RWPE1 (cell line): ENCODE measurements around the gene PPOX.
A peak's percentile ranks its signal among the peaks of the same experiment; 100 is the strongest.

Source experiments
- CTCF ChIA-PET: fragments of 350-600 bp; sonication (Branson Sonifier 250); formaldehyde crosslinking; extraction: SDS; loops from one replicate; lab custom pipeline; 2021; lab: Yijun Ruan, JAX
- POLR2A ChIA-PET: fragments of 400-600 bp; formaldehyde crosslinking; extraction: SDS; loops from one replicate; lab custom pipeline; 2020; ENCODE audit warnings: antibody characterized with exemption; ENCODE audit not compliant: low non-redundant PET; lab: Yijun Ruan, JAX
- DNase-seq: peaks from one replicate; pipeline ENCODE4 v3.0.0; 2012; ENCODE audit warnings: low spot score
- H3K27ac ChIP-seq: fragments of 450-650 bp; 2 replicates; pipeline ENCODE4 v1.5.1; 2017
- CTCF ChIP-seq: fragments of 450-650 bp; conservative IDR thresholded peaks from 2 replicates; pipeline ENCODE4 v1.5.1; 2017; ENCODE audit warnings: low read depth, mild to moderate bottlenecking

The PPOX gene

GRCh38 chr1:161132410-161133219 lies 33.6 kb upstream of the PPOX start, which contains the start of gene DEDD:
DEDD (minus strand) TSS chr1:161132667; CDS start chr1:161124462, 8,205 bp downstream.
- ChIA-PET CTCF (no interaction called here), POLR2A (interaction anchor here (0.6 kb wide), 2 partner anchors 11 to 112 kb away, joined by 3 to 6 read pairs; no protein-coding TSS in a partner anchor)
- no peak for TF ChIP-seq CTCF
- DNase-seq = peak; percentile 89
- H3K27ac ChIP-seq = peak within 1 kb of the TSS; percentile 98

GRCh38 chr1:161133220-161133740 lies 32.9 kb upstream of the PPOX start:
- ChIA-PET POLR2A (interaction anchor here (0.6 kb wide), 2 partner anchors 11 to 113 kb away, joined by 3 to 6 read pairs; no protein-coding TSS in a partner anchor), CTCF (no interaction called here)
- peak; percentile 30 for DNase-seq
- H3K27ac ChIP-seq = peak overlapping the region; percentile 98
- no peak for TF ChIP-seq CTCF

- no peak for TF ChIP-seq CTCF
- POLR2A ChIA-PET = no interaction called here
- no peak overlapping the region for H3K27ac ChIP-seq
- DNase-seq = no peak
- CTCF ChIA-PET = no interaction called here
Measured at GRCh38 chr1:161137881-161138280, 28.3 kb upstream of the PPOX start.

- H3K27ac ChIP-seq = no peak overlapping the region
- CTCF ChIA-PET = interaction anchor here (0.6 kb wide), 1 partner anchor 30 kb away, joined by 3 read pairs; no protein-coding TSS in a partner anchor
- TF ChIP-seq CTCF = no peak
- no peak for DNase-seq
- POLR2A ChIA-PET = no interaction called here
Measured at GRCh38 chr1:161138431-161138830, 27.8 kb upstream of the PPOX start.

GRCh38 chr1:161139766-161140165 lies 26.5 kb upstream of the PPOX start:
- CTCF ChIA-PET = interaction anchor here (0.7 to 1.0 kb wide), 3 partner anchors 68 to 305 kb away, joined by 3 to 4 read pairs (median 3); no protein-coding TSS in a partner anchor
- DNase-seq = peak; percentile 64
- POLR2A ChIA-PET = no interaction called here
- TF ChIP-seq CTCF = peak; percentile 67
- H3K27ac ChIP-seq = no peak overlapping the region

GRCh38 chr1:161140755-161141400 lies 25.3 kb upstream of the PPOX start:
- DNase-seq = no peak
- no peak for TF ChIP-seq CTCF
- no peak overlapping the region for H3K27ac ChIP-seq
- CTCF ChIA-PET = interaction anchor here (0.6 to 0.7 kb wide), 5 partner anchors 20 to 1662 kb away, joined by 3 to 4 read pairs (median 3); no protein-coding TSS in a partner anchor
- POLR2A ChIA-PET = no interaction called here
